Measurements from ENCODE around the gene FBXL7. TPM values are rescaled to one million over a fixed set of nuclear protein-coding genes. Genes with fewer than 3 reads are reported as not detected.

FBXL7 gene
- total and polyA plus RNA-seq, 4 donors = 0.24 to 1.4 (median 1.2) TPM

DNA sequence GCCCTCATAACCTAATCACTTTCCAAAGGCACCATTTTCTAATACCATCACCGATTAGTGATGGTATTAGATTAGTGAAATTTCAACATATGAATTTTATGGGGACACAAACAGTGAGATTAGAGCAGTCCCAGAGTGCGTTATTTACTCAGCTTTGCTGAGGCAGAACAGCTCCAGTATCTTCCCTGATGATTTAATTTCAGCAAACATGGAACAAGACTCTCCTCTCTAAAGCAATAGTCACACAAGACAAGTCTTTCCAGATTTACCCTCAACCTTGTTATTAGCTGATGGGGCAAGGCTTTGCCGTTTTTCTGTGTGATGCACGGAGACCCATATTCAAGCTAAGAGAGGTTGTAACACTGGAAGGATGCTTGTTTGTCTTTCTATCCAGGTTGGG is 333.4 kb downstream of the FBXL7 start (continued):
- TF ChIP-seq, protein P1, sequence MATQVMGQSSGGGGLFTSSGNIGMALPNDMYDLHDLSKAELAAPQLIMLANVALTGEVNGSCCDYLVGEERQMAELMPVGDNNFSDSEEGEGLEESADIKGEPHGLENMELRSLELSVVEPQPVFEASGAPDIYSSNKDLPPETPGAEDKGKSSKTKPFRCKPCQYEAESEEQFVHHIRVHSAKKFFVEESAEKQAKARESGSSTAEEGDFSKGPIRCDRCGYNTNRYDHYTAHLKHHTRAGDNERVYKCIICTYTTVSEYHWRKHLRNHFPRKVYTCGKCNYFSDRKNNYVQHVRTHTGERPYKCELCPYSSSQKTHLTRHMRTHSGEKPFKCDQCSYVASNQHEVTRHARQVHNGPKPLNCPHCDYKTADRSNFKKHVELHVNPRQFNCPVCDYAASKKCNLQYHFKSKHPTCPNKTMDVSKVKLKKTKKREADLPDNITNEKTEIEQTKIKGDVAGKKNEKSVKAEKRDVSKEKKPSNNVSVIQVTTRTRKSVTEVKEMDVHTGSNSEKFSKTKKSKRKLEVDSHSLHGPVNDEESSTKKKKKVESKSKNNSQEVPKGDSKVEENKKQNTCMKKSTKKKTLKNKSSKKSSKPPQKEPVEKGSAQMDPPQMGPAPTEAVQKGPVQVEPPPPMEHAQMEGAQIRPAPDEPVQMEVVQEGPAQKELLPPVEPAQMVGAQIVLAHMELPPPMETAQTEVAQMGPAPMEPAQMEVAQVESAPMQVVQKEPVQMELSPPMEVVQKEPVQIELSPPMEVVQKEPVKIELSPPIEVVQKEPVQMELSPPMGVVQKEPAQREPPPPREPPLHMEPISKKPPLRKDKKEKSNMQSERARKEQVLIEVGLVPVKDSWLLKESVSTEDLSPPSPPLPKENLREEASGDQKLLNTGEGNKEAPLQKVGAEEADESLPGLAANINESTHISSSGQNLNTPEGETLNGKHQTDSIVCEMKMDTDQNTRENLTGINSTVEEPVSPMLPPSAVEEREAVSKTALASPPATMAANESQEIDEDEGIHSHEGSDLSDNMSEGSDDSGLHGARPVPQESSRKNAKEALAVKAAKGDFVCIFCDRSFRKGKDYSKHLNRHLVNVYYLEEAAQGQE (IDR thresholded peaks at IDR 0.05) = no peak
- no peak for TF ChIP-seq TAF1 (conservative IDR thresholded peaks at IDR 0.05)
- no peak for TF ChIP-seq SP1 (IDR thresholded peaks at IDR 0.05)
- no peak for TF ChIP-seq EGR1 (IDR thresholded peaks at IDR 0.05; ENCODE audit: low read depth in 2 of 2)

DNA sequence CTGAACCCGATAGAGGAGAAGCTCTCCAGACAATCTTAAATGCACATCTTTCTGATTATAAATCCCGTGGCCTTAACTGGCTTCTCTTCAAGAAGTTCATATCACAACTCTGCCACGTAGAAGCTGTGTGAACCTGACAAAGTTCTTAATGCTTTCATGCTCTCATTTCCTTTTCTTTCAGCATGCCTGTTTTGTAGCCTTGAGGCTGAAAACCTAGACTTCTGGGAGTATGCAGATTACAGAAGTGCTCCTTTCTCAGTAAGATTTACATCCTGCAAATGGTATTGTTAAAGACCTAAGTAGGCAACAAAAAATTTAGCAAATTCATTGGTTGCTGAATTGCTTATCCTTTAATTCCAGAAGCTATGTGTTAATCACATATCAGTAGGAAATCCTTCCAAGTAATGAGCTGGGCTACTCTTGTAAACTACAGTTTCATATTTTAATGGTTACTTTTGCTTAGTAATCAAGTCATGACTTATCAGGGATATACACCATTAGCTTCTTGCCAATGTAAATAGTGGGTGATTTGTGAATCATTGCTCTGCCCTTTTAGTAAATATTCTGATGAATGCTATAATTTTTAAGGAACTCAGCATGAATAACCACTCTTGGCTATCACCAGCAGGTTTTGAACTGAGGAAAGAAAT is 334.7 kb downstream of the FBXL7 start:
- 49% methylated on average over 3 of the region's 3 CpGs for WGBS
- TF ChIP-seq NR2F2 (IDR thresholded peaks at IDR 0.05) (no peak), SP1 (IDR thresholded peaks at IDR 0.05) (no peak), HNF4A (conservative IDR thresholded peaks at IDR 0.05) (no peak), GABPA (IDR thresholded peaks at IDR 0.05 in 1 of 2, conservative IDR thresholded peaks at IDR 0.05 in 1 of 2) (no peak), YY1 (IDR thresholded peaks at IDR 0.05) (no peak), RXRA (IDR thresholded peaks at IDR 0.05) (no peak), HNF4G (IDR thresholded peaks at IDR 0.05) (no peak), EGR1 (IDR thresholded peaks at IDR 0.05; ENCODE audit: low read depth in 2 of 2) (no peak), CTCF (IDR thresholded peaks at IDR 0.05; ENCODE audit: low read depth, low read length, missing input control) (no peak), RAD21 (IDR thresholded peaks at IDR 0.05) (no peak), FOXA1 (IDR thresholded peaks at IDR 0.05) (no peak)
- TF ChIP-seq, protein P1 (IDR thresholded peaks at IDR 0.05) = no peak
- TF ChIP-seq, protein P2, sequence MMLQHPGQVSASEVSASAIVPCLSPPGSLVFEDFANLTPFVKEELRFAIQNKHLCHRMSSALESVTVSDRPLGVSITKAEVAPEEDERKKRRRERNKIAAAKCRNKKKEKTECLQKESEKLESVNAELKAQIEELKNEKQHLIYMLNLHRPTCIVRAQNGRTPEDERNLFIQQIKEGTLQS (IDR thresholded peaks at IDR 0.05) = no peak
- Histone ChIP-seq H3K9me3 (ENCODE audit: control insufficient read depth in 4 of 4, low read length in 3 of 4) (no peaks in the 10 kb centered on the region), H3K4me3 (ENCODE audit: low read depth in 1 of 3, low read length in 3 of 3) (no peak overlapping the region), H3K27me3 (ENCODE audit: control insufficient read depth in 4 of 4, insufficient read depth in 4 of 4, low read length in 3 of 4) (no peaks in the 10 kb centered on the region), H3K4me1 (ENCODE audit: control insufficient read depth in 4 of 4, insufficient read depth in 4 of 4, low read length in 3 of 4) (no peaks in the 10 kb centered on the region), H3K9ac (ENCODE audit: low read depth in 1 of 2, low read length in 2 of 2) (no peak overlapping the region), H3K27ac (ENCODE audit: low read depth in 1 of 2, low read length in 2 of 2) (no peak overlapping the region), H3K36me3 (ENCODE audit: control insufficient read depth in 4 of 4, insufficient read depth in 3 of 4, low read depth in 1 of 4, low read length in 3 of 4) (no peaks in the 10 kb centered on the region)
- no peak for DNase-seq (ENCODE audit: low spot score)

All from liver (tissue), 9 donors.